HG02943 (cell line): ENCODE results near the gene CDYL2.

Experiments used
- ATAC-seq: cut with Tn5 transposase; IDR thresholded peaks from one replicate; pipeline ENCODE4 v1.9.1; 2021; ENCODE audit warnings: mild to moderate bottlenecking, low read depth, moderate library complexity; ENCODE audit not compliant: unreplicated experiment

CDYL2 gene

DNA sequence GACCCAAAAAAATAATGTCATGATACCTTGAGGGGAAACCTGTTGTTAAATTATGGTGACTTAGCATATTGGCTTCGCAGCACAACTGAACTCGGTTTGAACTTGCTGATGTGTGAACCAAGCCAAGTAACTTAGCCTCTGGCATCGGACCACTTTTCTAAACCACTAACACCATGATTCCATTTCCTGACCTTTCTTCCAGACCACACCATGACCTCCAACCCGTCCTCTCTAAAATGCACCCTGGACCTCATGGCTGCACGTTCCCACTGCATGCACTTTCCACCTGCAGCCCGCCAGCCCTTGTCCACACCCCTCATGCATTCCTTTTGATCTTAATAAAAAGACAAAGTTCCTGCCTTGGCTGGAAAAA, 234.3 kb downstream of the CDYL2 start:
- ATAC-seq = no peak

DNA sequence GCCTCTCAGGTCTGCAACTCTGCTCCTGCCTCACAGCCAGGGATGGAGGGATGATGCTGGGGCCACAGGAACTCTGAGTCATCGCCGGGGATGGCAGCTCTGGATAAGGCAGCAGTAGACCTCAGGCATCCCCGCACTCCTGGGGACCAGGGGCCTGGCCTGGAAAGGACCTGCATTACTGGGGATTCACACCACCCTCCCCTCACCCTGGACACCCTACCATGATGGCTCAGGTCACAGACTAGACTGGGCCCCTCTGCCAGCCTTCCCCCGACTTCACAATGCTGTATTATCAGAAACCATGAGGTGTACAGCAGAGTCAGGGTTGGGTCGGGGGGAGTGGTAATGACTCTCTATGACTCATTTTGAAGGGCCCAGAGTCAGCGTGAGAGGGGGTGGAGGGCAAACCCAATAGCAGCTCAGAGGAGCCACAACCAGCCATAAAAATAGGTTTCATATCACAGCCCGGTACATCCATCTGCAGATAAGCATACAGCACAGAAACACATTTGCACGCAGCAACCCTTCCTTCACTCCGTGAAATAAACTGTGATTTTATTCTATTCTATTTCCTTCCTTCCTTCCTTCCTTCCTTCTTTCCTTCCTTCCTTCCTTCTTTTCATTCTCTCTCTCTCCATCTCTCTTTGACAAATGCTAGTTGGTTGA, 234.8 kb downstream of the CDYL2 start:
- ATAC-seq = no peak

DNA sequence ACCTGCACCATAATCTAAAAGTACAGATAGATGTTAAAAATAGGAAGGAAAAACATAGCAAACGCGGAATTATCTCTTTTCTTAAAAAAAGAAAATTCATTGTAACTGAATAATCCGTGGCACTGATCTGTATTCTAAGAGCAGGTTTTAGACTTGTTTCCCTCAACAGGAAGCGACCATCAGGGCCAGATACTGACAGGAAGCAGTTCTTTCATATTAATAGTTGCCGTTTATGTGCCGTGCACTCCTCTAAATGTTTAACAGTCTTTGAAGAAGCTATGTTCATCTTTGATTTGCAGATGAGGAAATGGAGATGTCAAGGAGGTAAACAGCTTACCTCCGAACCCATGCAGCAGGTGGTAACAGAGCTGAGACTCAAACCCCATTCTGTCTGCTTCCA, 240.0 kb downstream of the CDYL2 start:
- no peak for ATAC-seq

DNA sequence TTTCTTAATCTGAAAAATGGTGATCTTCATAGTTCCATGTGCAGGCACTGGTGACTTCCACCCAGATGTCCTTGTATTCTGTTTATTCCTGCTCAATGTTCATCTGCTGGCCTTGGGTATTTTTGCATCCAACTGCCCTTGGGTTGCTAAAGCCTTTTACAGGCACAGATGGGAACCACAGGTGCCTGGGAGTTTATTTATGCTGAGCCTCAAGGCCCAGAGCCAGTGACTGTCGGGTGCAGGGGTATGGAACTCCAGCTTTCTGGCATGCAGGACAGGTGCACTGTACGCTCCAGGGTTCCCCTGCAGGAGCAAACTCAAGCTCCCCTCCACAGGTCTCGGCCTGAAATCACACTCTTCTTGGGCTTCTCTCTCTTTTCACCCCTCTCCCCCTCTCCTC, 241.3 kb downstream of the CDYL2 start:
- ATAC-seq = no peak

DNA sequence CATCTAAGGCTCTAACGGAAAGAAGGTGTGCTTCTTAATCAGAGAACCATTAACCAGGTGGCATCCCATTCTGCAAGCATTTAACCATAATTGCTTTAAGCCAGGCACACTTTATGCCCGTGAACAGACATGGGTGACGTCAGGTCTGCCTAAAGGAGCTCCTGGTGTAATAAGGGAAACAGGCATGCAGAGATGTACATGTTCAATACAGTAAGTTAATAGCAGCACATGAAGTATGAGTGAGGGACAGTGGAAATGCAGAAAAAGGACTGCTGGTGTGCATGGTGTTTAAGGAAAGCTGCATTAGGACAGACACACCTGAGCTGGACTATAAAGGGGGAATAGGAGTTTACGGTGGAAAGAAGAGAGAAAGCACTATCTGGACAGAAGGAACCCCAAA, 245.0 kb downstream of the CDYL2 start:
- no peak for ATAC-seq

DNA sequence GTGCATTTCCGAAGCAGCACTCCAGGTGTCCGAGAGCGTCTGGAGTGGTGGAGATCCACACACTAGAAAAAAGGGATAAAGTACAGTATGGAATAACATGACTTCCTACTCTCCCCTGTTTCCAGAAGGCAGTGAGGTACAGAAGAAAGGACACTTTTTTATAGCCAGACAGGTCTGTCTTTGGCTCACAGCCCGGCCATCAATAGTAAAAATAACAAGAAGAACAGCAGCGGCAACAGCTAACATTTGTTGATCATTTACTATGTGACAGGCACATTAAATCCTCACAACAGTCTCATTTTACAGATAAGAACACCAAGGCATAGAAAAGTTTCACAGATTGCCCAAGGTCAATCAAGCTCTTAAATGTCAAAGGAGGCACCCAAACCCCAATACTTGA, 247.4 kb downstream of the CDYL2 start:
- no peak for ATAC-seq

DNA sequence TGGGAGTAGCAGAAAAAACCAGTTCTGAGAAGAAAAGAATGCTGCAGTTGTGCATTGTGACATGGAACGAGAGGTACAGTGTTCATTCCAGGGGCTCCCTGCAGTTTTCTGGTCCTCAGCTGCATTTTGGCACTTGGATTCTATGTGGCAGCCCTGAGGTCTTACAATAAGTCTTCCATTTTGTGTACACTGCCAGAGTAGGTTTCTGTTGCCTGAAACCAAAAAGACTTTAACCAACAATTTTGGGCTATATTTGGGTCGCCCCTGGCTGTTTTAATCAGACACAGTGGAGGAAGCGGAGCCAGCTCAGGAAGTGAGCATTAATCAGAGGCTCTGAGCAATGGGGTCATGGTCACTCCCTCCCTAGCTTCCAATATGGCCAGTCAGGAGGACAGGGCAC, 247.9 kb downstream of the CDYL2 start:
- ATAC-seq = no peak

DNA sequence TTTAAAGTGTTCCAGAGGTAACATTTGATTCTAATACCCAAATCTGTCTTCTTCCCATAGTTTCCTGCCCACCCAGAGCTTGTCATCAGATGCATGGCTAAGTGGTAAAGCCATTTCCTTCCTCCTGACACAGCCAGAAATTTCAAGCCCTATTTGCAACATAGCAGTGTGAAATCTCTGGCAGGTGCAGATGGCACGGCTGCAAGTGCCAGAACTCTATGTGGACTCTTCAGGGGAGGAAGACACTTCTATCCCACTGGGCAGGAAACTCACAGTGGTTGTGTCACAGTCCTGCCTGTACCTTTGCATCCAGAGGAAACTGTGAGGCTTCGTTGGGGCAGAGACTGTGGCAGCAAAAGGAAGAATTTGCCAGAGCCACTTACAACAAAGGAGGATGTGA, 250.4 kb downstream of the CDYL2 start:
- no peak for ATAC-seq

DNA sequence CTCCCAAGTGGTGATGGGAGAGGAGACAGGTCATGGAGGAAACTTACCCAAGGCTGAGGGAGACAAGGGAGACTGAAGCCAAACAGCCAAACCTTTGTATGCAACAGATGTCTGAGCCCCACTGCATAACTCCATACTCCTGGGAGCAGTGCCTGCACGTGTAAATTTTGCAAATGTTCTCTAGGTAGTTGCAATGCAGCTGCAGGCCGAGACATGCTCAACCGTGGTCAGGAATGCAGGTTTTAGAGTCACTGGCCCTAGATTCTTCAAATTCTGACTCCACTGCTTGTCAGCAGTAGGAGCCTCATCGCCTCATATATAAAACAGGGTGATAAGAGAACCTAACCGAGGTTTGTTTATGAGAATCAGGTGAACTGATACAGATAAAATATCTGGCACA, 252.1 kb downstream of the CDYL2 start:
- no peak for ATAC-seq
